ENCODE measurements around the gene TENT5A. TPM values are rescaled to one million over a fixed set of nuclear protein-coding genes. Genes with fewer than 3 reads are reported as not detected.

Gene TENT5A
- total and polyA plus RNA-seq, 2 donors (not counting 3 experiments of a cell fraction or from before 2014, with no cell fraction given), result 0.26 to 1.2 TPM

- H3K27me3 ChIP-seq (ENCODE audit: control insufficient read depth in 2 of 2, insufficient read depth in 2 of 2, low read length in 2 of 2), result peaks cover 25 to 31% of the 10 kb centered on the region in 2 experiments
- FAIRE-seq, result no peak
- intact Hi-C loops (cut with micrococcal nuclease) (no loop called here), dilution Hi-C loops (cut with MboI; ENCODE audit: extremely low pct_ligation_motif_present, low sequenced_read_pairs) (no loop called here)
- no peaks in the 10 kb centered on the region for H3K36me3 ChIP-seq (ENCODE audit: control insufficient read depth in 2 of 2, extremely low read depth in 1 of 2, insufficient read depth in 2 of 2, low read length in 2 of 2)
- H3K9ac ChIP-seq (replicated peaks; ENCODE audit: extremely low read depth, insufficient read depth, low read length), result no peak overlapping the region
- CTCF ChIA-PET, result interaction anchor here (1.3 to 3.5 kb wide), 2 partner anchors 10 to 242 kb away, joined by 3 to 9 read pairs; no protein-coding TSS in a partner anchor
- H3K9me1 ChIP-seq (replicated peaks; ENCODE audit: control insufficient read depth, extremely low read depth, insufficient read depth, low read length), result no peaks in the 10 kb centered on the region
- no peaks in the 10 kb centered on the region for H3K79me2 ChIP-seq (ENCODE audit: control insufficient read depth, insufficient read depth, low read length)
- H3K4me3 ChIP-seq (replicated peaks in 1 of 3; ENCODE audit: insufficient read depth in 1 of 3, low read depth in 1 of 3, low read length in 3 of 3), result no peak overlapping the region
- no peaks in the 10 kb centered on the region for H3K9me3 ChIP-seq (replicated peaks; ENCODE audit: control insufficient read depth, insufficient read depth, low read length)
- H3K4me2 ChIP-seq (ENCODE audit: insufficient read depth, low read length), result no peak overlapping the region
- TF ChIP-seq FOS (IDR thresholded peaks at IDR 0.05; ENCODE audit: borderline replicate concordance, insufficient read depth, low read length) (no peak), GATA2 (IDR thresholded peaks at IDR 0.05; ENCODE audit: insufficient read depth, insufficient read length, low read depth, low read length) (no peak), EZH2 (IDR thresholded peaks at IDR 0.05; ENCODE audit: borderline replicate concordance, low read depth, low read length, severe bottlenecking) (no peak), MAX (IDR thresholded peaks at IDR 0.05; ENCODE audit: insufficient read depth, insufficient read length) (no peak), POLR2A (IDR thresholded peaks at IDR 0.05; ENCODE audit: low read depth, low read length) (no peak), MYC (IDR thresholded peaks at IDR 0.05; ENCODE audit: low read depth, low read length) (no peak), JUN (IDR thresholded peaks at IDR 0.05; ENCODE audit: borderline replicate concordance, insufficient read depth, insufficient read length, low read depth) (no peak), POLR2AphosphoS5 (IDR thresholded peaks at IDR 0.05; ENCODE audit: insufficient read depth, low read depth, low read length) (no peak)
- TF ChIP-seq, protein P1, sequence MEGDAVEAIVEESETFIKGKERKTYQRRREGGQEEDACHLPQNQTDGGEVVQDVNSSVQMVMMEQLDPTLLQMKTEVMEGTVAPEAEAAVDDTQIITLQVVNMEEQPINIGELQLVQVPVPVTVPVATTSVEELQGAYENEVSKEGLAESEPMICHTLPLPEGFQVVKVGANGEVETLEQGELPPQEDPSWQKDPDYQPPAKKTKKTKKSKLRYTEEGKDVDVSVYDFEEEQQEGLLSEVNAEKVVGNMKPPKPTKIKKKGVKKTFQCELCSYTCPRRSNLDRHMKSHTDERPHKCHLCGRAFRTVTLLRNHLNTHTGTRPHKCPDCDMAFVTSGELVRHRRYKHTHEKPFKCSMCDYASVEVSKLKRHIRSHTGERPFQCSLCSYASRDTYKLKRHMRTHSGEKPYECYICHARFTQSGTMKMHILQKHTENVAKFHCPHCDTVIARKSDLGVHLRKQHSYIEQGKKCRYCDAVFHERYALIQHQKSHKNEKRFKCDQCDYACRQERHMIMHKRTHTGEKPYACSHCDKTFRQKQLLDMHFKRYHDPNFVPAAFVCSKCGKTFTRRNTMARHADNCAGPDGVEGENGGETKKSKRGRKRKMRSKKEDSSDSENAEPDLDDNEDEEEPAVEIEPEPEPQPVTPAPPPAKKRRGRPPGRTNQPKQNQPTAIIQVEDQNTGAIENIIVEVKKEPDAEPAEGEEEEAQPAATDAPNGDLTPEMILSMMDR (IDR thresholded peaks at IDR 0.05; ENCODE audit: extremely low read depth in 1 of 2, insufficient read depth in 1 of 2, low read depth in 1 of 2, low read length in 2 of 2), result no peak
- H2AFZ ChIP-seq (ENCODE audit: low read depth, low read length), result no peak overlapping the region
- no peak overlapping the region for H3K27ac ChIP-seq (ENCODE audit: insufficient read depth, low read depth, low read length)
- H4K20me1 ChIP-seq (replicated peaks; ENCODE audit: control insufficient read depth, extremely low read depth, insufficient read depth, low read length), result no peaks in the 10 kb centered on the region
- BruUV-seq (replicated peaks), result no TSS peak
- peaks cover 18% of the 10 kb centered on the region for H3K4me1 ChIP-seq (ENCODE audit: control insufficient read depth, extremely low read depth, insufficient read depth, low read length)
- POLR2A ChIA-PET, result no interaction called here
- no peak for DNase-seq (ENCODE audit: low read depth, low spot score)
Observed at GRCh38 chr6:81763968-81764367, 11.5 kb upstream of the TENT5A start.
